HFFc6 (cell line): Measurements from ENCODE around the gene ARHGEF16. TPM values are rescaled to one million over a fixed set of nuclear protein-coding genes. Genes with fewer than 3 reads are reported as not detected.

Experiments
- DNase-seq: peaks from one replicate; pipeline ENCODE4 v3.0.0-alpha.2; 2018
- H3K27ac Mint-ChIP-seq: 2 replicates; pipeline ENCODE4 v1.8.0; 2020; ENCODE audit warnings: mild to moderate bottlenecking, mixed read lengths
- H3K27me3 Mint-ChIP-seq: 2 replicates; pipeline ENCODE4 v1.8.0; 2021; ENCODE audit warnings: mild to moderate bottlenecking, moderate library complexity, mixed read lengths; ENCODE audit not compliant: insufficient read depth
- H3K36me3 Mint-ChIP-seq: 2 replicates; pipeline ENCODE4 v1.8.0; 2021; ENCODE audit warnings: low read depth, mixed read lengths
- H3K4me1 Mint-ChIP-seq: 2 replicates; pipeline ENCODE4 v1.8.0; 2020; ENCODE audit warnings: low read depth, mixed read lengths
- H3K4me3 Mint-ChIP-seq: 2 replicates; pipeline ENCODE4 v1.8.0; 2020; ENCODE audit warnings: mild to moderate bottlenecking, moderate library complexity, mixed read lengths
- H3K9me3 Mint-ChIP-seq: 2 replicates; pipeline ENCODE4 v1.8.0; 2020; ENCODE audit warnings: mild to moderate bottlenecking, mixed read lengths
- total RNA-seq, 6 experiments: library from RNA; stranded (reverse); fragmentation: NEBNext Ultra II Directional; extraction: Animal tissue kit (Norgen Biotek cat#: 25700); gene quantifications; 2 replicates in 1 of 6; 3 replicates in 5 of 6; pipeline ENCODE4 v1.2.3, GENCODE V29; 2021
- TF ChIP-seq, protein P1 (sequence below): fragments of 200-600 bp; sonication (generic); IDR thresholded peaks from 2 replicates; pipeline ENCODE4 v1.5.0; 2021; ENCODE audit warnings: antibody characterized with exemption, mild to moderate bottlenecking

The ARHGEF16 gene
- total RNA-seq, 6 experiments from 2014 or later = 0.08 to 0.18 (median 0.17) TPM; not detected in 3

DNA sequence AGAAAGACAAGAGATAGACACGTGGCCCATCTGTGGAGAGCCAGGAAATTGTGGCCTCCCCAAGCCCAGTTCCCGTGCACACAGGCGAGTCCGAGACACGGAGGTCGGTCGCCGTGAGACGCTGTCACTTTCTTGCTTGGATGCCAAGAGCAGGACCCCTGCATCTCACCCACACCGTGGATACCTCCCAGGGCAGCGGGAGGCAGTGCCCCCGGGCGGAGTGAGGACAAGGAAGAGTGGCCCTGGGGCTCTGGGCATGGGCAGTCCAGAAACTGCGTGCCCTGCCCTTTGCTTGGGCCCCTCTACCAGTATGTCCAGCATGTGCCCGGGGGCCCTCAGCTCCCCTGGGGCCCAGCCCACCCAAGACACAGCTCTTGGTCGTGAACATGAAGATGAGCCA lies 24.7 kb upstream of the ARHGEF16 start:
- no peaks in the 10 kb centered on the region for H3K9me3 Mint-ChIP-seq
- DNase-seq = no peak
- TF ChIP-seq, protein P1, sequence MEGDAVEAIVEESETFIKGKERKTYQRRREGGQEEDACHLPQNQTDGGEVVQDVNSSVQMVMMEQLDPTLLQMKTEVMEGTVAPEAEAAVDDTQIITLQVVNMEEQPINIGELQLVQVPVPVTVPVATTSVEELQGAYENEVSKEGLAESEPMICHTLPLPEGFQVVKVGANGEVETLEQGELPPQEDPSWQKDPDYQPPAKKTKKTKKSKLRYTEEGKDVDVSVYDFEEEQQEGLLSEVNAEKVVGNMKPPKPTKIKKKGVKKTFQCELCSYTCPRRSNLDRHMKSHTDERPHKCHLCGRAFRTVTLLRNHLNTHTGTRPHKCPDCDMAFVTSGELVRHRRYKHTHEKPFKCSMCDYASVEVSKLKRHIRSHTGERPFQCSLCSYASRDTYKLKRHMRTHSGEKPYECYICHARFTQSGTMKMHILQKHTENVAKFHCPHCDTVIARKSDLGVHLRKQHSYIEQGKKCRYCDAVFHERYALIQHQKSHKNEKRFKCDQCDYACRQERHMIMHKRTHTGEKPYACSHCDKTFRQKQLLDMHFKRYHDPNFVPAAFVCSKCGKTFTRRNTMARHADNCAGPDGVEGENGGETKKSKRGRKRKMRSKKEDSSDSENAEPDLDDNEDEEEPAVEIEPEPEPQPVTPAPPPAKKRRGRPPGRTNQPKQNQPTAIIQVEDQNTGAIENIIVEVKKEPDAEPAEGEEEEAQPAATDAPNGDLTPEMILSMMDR = no peak
- no peaks in the 10 kb centered on the region for H3K36me3 Mint-ChIP-seq
- H3K27ac Mint-ChIP-seq = no peak overlapping the region
- H3K4me3 Mint-ChIP-seq = no peak overlapping the region
- peaks cover 13% of the 10 kb centered on the region for H3K27me3 Mint-ChIP-seq
- no peaks in the 10 kb centered on the region for H3K4me1 Mint-ChIP-seq

DNA sequence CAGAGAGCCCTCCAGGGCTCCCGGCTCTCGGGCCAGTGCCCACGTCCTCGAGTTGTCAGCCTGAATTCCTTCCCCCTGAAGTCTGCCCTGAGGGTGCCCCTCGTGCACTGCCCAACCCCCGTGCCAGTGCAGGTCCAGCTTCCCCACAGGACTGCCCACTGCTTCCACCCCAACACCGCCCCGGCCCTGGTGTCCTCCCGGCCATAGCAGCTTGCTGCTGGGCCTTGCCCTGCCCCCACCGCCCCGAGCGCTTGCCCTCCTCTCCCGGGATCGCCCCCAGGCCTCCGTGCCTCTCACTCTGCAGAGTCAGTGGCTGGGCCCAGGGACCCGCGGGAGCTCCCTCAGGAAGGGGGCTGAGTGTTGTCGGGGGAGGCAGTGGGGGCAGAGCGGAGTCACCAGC lies 24.1 kb upstream of the ARHGEF16 start:
- Mint-ChIP-seq H3K36me3 (no peaks in the 10 kb centered on the region), H3K27me3 (peaks cover 19% of the 10 kb centered on the region)
- TF ChIP-seq, protein P1 = no peak

DNA sequence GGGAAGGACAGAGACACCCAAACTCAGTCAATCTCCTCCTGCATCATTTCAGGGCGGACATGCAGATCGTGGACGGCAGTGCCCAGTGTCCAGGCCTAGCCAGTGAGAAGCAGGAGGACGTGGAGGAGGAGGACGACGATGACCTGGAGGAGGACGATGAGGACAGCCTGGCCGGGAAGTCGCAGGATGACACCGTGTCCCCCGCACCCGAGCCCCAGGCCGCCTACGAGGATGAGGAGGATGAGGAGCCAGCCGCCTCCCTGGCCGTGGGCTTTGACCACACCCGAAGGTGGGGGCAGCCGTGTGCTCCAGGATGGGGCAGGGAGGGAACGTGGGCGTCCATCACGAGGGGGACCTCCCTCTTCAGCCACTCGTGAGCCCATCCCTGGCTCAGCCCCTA lies 23.6 kb upstream of the ARHGEF16 start:
- TF ChIP-seq, protein P1 = no peak

More for the DNA sequence above, 24.1 kb upstream of the ARHGEF16 start:
- H3K9me3 Mint-ChIP-seq = no peaks in the 10 kb centered on the region
- H3K4me1 Mint-ChIP-seq = no peaks in the 10 kb centered on the region
- no peak overlapping the region for H3K4me3 Mint-ChIP-seq
- no peak overlapping the region for H3K27ac Mint-ChIP-seq
- DNase-seq = no peak

DNA sequence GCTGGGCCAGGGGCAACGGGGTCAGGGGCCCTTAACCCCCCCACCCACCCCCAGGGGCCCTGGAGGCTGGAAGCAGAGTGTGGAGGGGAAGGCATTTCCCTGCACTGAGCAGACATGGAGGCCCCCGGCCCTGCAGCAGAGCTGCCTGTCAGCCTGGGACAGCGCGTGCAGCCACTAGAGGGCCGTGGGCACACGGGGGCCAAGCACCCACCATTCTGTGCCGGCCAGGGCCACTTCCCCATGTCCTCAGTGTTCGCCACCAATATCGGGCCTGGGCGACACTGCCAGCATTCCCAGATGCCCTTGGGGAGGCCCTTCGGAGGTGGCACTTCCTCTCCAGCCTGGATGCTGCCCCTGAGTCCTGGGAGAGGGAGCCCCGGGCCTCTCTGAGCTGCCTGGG lies 23.2 kb upstream of the ARHGEF16 start:
- peaks cover 26% of the 10 kb centered on the region for H3K27me3 Mint-ChIP-seq
- TF ChIP-seq, protein P1 = peak; percentile 63
- no peak overlapping the region for H3K27ac Mint-ChIP-seq
- no peak overlapping the region for H3K4me3 Mint-ChIP-seq
- H3K9me3 Mint-ChIP-seq = no peaks in the 10 kb centered on the region; the same call in 1 of the 2 replicates
- H3K36me3 Mint-ChIP-seq = no peaks in the 10 kb centered on the region
- no peaks in the 10 kb centered on the region for H3K4me1 Mint-ChIP-seq
- no peak for DNase-seq

More for the DNA sequence above, 23.6 kb upstream of the ARHGEF16 start:
- H3K9me3 Mint-ChIP-seq = no peaks in the 10 kb centered on the region
- no peak for DNase-seq
- no peaks in the 10 kb centered on the region for H3K4me1 Mint-ChIP-seq
- no peak overlapping the region for H3K4me3 Mint-ChIP-seq
- H3K36me3 Mint-ChIP-seq = no peaks in the 10 kb centered on the region
- H3K27ac Mint-ChIP-seq = no peak overlapping the region
- peaks cover 23% of the 10 kb centered on the region for H3K27me3 Mint-ChIP-seq

DNA sequence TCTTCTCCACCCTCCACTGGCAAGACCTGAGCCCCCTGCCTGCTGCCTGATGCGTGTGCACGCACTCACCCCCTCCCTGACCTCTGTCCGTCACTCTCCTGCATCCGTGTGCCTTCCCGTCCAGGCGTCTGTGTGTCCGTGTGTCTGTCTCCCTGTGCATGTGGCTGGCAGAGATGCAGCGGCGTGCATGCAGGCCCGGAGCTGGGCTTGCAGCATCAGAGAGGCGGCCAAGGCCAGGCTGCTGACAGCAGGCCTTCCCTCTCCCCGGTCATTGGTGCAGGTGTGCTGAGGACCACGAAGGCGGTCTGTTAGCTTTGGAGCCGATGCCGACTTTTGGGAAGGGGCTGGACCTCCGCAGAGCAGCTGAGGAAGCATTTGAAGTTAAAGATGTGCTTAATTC lies 22.8 kb upstream of the ARHGEF16 start:
- Mint-ChIP-seq H3K36me3 (no peaks in the 10 kb centered on the region), H3K9me3 (no peaks in the 10 kb centered on the region; the same call in 1 of the 2 replicates), H3K27ac (no peak overlapping the region), H3K4me3 (no peak overlapping the region), H3K27me3 (peaks cover 26% of the 10 kb centered on the region), H3K4me1 (no peaks in the 10 kb centered on the region)
- TF ChIP-seq, protein P1 = no peak
- no peak for DNase-seq

DNA sequence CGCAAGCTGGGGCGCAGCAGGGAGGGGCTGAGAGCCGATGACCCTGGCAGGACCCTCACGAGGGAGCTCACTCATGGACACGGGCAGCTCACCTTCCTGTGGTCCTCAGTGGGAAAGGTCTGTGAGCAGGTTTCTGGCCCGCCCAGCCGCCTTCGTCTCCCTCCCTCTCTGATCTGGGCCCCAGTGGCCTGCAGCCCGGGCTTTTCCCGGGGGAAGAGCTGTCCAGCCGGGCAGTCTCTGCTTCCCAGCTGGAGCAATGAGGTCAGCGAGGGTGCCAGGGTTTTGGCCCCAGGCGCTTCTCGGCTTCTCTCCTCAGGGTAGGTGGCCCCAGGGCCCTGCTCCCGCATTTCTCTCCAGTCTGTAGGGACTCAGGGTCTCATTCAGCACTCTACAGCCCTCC lies 22.2 kb upstream of the ARHGEF16 start:
- H3K36me3 Mint-ChIP-seq = no peaks in the 10 kb centered on the region
- H3K4me1 Mint-ChIP-seq = no peaks in the 10 kb centered on the region
- no peak overlapping the region for H3K4me3 Mint-ChIP-seq
- peaks cover 2% of the 10 kb centered on the region; the same call in 1 of the 2 replicates for H3K9me3 Mint-ChIP-seq
- peaks cover 24% of the 10 kb centered on the region for H3K27me3 Mint-ChIP-seq
- TF ChIP-seq, protein P1 = no peak
- no peak for DNase-seq
- H3K27ac Mint-ChIP-seq = no peak overlapping the region
